Measurements from ENCODE around the gene GOLGA5. TPM values are rescaled to one million over a fixed set of nuclear protein-coding genes. Genes with fewer than 3 reads are reported as not detected.
A peak's percentile ranks its signal among the peaks of the same experiment; 100 is the strongest.

GOLGA5 gene
- total RNA-seq, 1 experiment from 2014 or later = 25.4 TPM

DNA sequence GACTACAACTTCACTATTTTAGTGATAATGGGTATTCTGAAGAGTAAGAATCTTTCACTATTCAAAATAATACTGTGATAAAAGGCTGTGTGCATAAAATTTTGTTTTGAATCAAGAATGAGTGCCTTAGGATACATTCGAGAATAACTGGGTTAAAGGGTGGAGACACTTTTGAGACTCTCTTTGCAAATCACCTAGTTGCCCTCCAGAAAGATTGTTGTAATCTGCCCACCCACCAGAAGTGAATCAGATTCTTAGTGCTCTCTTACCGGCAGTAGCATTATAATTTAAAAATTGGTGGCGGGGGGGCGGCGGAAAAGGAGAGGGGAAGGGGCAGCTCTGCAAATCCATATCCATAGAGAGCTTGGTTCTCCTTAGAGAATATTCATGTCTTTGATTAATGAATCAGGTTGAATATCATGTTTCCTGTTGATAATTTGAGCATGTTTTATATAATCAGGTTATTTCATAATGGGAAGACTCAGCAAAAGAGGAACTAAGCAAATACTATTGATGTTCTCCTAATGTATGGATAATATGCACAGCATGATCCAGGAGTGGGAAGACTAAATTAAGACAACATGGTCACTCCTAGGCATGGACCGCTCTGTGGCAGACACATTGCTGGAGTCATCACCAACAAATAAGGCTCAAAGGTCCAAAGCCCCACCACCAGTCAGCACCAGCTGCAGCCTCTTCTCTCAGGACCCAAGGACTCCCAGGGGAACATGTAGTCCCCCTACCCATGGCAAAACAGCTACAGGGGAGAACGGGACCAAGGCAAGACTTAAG lies 66.1 kb downstream of the GOLGA5 start:
- no peak overlapping the region for H3K56ac ChIP-seq (ENCODE audit: insufficient read length, low read depth, low read length)
- H3K23ac ChIP-seq (ENCODE audit: insufficient read length, low read depth, low read length) = no peak overlapping the region
- no peak overlapping the region for H2BK12ac ChIP-seq (ENCODE audit: insufficient read length, low read depth, low read length)
- no peak overlapping the region for H3K9ac ChIP-seq (ENCODE audit: extremely low read depth, insufficient read length, low read length)
- H3K14ac ChIP-seq (ENCODE audit: insufficient read depth, low read length) = no peak overlapping the region
- Mint-ChIP-seq H3K4me1 (peaks cover 0 to 13% of the 10 kb centered on the region in 2 experiments; a peak in 2 of 4 replicates), H3K9me3 (peaks cover 0 to 2% of the 10 kb centered on the region in 2 experiments; a peak in 3 of 5 replicates), H3K4me3 (no peak overlapping the region), H3K27ac (peak overlapping the region in 1 of 3 experiments; percentile 65; a peak in 1 of 7 replicates), H3K27me3 (ENCODE audit: low read depth) (peaks cover 8% of the 10 kb centered on the region), H3K36me3 (ENCODE audit: insufficient read depth in 1 of 3, low read depth in 3 of 3) (no peaks in the 10 kb centered on the region; a peak in 1 of 7 replicates)
- TF ChIP-seq, protein P1, sequence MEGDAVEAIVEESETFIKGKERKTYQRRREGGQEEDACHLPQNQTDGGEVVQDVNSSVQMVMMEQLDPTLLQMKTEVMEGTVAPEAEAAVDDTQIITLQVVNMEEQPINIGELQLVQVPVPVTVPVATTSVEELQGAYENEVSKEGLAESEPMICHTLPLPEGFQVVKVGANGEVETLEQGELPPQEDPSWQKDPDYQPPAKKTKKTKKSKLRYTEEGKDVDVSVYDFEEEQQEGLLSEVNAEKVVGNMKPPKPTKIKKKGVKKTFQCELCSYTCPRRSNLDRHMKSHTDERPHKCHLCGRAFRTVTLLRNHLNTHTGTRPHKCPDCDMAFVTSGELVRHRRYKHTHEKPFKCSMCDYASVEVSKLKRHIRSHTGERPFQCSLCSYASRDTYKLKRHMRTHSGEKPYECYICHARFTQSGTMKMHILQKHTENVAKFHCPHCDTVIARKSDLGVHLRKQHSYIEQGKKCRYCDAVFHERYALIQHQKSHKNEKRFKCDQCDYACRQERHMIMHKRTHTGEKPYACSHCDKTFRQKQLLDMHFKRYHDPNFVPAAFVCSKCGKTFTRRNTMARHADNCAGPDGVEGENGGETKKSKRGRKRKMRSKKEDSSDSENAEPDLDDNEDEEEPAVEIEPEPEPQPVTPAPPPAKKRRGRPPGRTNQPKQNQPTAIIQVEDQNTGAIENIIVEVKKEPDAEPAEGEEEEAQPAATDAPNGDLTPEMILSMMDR (conservative IDR thresholded peaks at IDR 0.05) = no peak
- H4K20me1 ChIP-seq (ENCODE audit: control insufficient read depth, insufficient read depth, insufficient read length) = no peaks in the 10 kb centered on the region
- no peak overlapping the region for H2AK5ac ChIP-seq (ENCODE audit: insufficient read length, low read length)
- no peaks in the 10 kb centered on the region for H3K79me2 ChIP-seq (ENCODE audit: insufficient read depth, low read length)
- no peak overlapping the region for H3K18ac ChIP-seq (ENCODE audit: insufficient read length, low read depth, low read length)
- no peak overlapping the region for H3K4me2 ChIP-seq (ENCODE audit: insufficient read depth, insufficient read length, low read length)
- H3K4ac ChIP-seq (ENCODE audit: low read depth, low read length) = no peak overlapping the region
- H3K27ac ChIP-seq (ENCODE audit: insufficient read length, low read depth, low read length) = no peak overlapping the region
- no peak for DNase-seq
- H2AFZ ChIP-seq (ENCODE audit: low read length) = no peak overlapping the region
- H3T11ph ChIP-seq (ENCODE audit: low read length) = no peak overlapping the region
- no peak overlapping the region for H4K91ac ChIP-seq (ENCODE audit: insufficient read length, low read depth, low read length)
- no CpG with 5 or more reads among the region's 7 CpGs for WGBS (ENCODE audit: extremely low coverage, insufficient read length, low lambda C conversion rate)
- H3K4me1 ChIP-seq (ENCODE audit: insufficient read depth, low read length) = no peaks in the 10 kb centered on the region; the same call in 1 of the 2 replicates
- H2BK20ac ChIP-seq (ENCODE audit: low read depth, low read length, poor library complexity, severe bottlenecking) = no peak overlapping the region
- no peak overlapping the region for H2BK120ac ChIP-seq (ENCODE audit: low read depth, low read length, poor library complexity, severe bottlenecking)
- H3K79me1 ChIP-seq (ENCODE audit: insufficient read depth, low read depth, low read length, poor library complexity, severe bottlenecking) = no peaks in the 10 kb centered on the region
- no peaks in the 10 kb centered on the region for H3K9me3 ChIP-seq (ENCODE audit: control insufficient read depth, low read depth, low read length)
- no peak overlapping the region for H2BK5ac ChIP-seq (ENCODE audit: insufficient read length, low read length)
- no peaks in the 10 kb centered on the region for H3K27me3 ChIP-seq (ENCODE audit: insufficient read depth, low read length)
- no peak overlapping the region for H2BK15ac ChIP-seq (ENCODE audit: low read depth, low read length)
- H4K5ac ChIP-seq (ENCODE audit: insufficient read length, low read depth, low read length) = no peak overlapping the region
- no peaks in the 10 kb centered on the region for H3K23me2 ChIP-seq (ENCODE audit: insufficient read length, low read depth, low read length, poor library complexity, severe bottlenecking)
- H4K8ac ChIP-seq (replicated peaks; ENCODE audit: insufficient read length, low read depth, low read length) = no peak overlapping the region

All from H9 (cell line).